Measurements from ENCODE around the gene CCL16.
"Not testable (repeated sequence)": the region's sequence is repeated elsewhere in the genome, so short reads cannot be mapped to it uniquely, and the experiment has no call there.

Gene CCL16

DNA sequence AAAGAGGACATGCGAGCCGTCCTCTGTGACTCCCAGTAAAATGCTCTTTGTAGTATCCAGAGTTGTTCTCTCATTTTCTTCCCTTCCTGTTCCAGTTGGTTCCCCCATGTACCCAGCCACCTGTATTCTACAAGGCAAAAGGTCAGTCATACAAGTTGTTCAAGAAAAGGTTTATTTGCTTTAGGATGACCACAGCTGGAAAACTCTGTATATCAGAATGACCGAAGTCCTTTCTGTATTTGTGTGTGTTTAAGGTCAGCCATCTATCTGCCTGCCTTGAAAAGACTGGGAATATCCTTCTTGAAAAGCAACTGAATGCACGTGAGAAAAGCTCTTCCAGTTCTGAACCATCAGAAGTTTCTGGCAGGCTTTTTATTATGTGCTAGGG is 8.4 kb downstream of the CCL16 start:
- H3K4me3 ChIP-seq (ENCODE audit: low read length): no peak overlapping the region
- TF ChIP-seq ZNF274 (IDR thresholded peaks at IDR 0.05; ENCODE audit: low read depth, low read length): no peak

- no peak overlapping the region for H3K4me3 ChIP-seq (ENCODE audit: low read length)
- TF ChIP-seq ZNF274 (IDR thresholded peaks at IDR 0.05; ENCODE audit: low read depth, low read length): no peak
These were observed 8.8 kb downstream of the CCL16 start for GRCh38 chr17:35972535-35972934.

GRCh38 chr17:35972066-35972465 is 9.2 kb downstream of the CCL16 start:
- no peak overlapping the region for H3K4me3 ChIP-seq (ENCODE audit: low read length)
- TF ChIP-seq ZNF274 (IDR thresholded peaks at IDR 0.05; ENCODE audit: low read depth, low read length): no peak

GRCh38 chr17:35969558-35970380 is 11.5 kb downstream of the CCL16 start:
- no peak overlapping the region for H3K4me3 ChIP-seq (ENCODE audit: low read length)
- no peak for TF ChIP-seq ZNF274 (IDR thresholded peaks at IDR 0.05; ENCODE audit: low read depth, low read length)

- no peak for TF ChIP-seq ZNF274 (IDR thresholded peaks at IDR 0.05; ENCODE audit: low read depth, low read length)
- no peak overlapping the region for H3K4me3 ChIP-seq (ENCODE audit: low read length)
These were observed 12.7 kb downstream of the CCL16 start for GRCh38 chr17:35968520-35969054.

DNA sequence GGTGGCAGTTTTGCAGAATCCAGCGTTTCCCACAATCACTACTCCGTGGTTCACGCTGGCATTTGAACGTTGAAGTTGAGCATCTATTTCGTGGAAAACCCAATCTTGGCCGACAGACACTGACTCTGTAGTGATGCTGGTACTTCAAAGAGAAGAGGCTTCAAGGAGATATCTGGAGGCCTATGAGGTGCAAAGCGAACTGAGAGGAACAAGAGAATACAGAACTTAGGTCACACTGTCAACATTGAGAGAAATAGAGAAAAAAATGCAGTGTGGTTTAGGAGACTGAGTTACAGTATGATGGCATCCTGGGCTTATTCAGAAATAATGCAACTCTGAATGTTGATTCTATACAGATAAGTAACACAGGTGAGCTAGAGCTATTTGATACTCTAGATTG is 16.0 kb downstream of the CCL16 start:
- no peak for TF ChIP-seq ZNF274 (IDR thresholded peaks at IDR 0.05; ENCODE audit: low read depth, low read length)

GRCh38 chr17:35963663-35964062 is 17.6 kb downstream of the CCL16 start:
- H3K4me3 ChIP-seq (ENCODE audit: low read length): no peak overlapping the region
- TF ChIP-seq ZNF274 (IDR thresholded peaks at IDR 0.05; ENCODE audit: low read depth, low read length): no peak

More for the DNA sequence above, 16.0 kb downstream of the CCL16 start:
- no peak overlapping the region for H3K4me3 ChIP-seq (ENCODE audit: low read length)

DNA sequence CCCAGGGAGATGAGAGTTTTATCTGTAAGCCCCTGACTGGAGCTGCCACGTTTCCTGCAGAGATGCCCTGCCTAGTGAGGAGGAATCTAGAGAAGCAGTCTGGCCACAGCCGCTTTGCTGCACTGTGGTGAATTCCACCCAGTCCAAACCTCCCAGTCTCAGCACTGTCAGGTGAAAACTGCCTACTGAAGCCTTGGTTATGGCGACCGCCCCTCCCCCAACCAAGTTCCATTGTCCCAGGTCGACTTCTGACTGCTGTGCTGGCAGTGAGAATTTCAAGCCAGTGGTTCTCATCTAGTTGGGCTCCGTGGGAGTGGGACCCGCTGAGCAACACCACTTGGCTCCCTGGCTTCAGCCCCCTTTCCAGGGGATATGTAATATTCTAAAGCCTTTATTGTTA is 27.6 kb downstream of the CCL16 start:
- H3K4me3 ChIP-seq (ENCODE audit: low read length): no peak overlapping the region
- TF ChIP-seq ZNF274 (IDR thresholded peaks at IDR 0.05; ENCODE audit: low read depth, low read length): no peak

DNA sequence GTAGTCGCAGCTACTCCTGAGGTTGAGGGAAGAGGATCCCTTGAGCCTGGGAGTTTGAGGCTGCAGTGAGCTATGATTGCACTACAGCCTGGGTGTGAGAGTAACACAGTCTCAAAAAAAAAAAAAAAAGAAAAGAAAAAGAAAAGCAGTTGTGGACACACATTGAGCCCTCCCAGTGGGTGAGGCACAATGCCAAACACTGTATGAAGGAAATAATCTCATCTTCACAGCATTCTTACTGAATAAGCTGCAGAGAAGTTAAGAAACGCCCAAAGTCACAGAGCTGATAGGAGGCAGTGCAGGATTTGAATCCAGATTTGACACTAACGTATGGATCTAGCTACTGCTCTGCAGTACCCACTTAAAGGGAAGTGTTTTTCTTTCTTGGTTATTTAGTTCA is 31.9 kb downstream of the CCL16 start:
- no peak overlapping the region for H3K4me3 ChIP-seq (ENCODE audit: low read length)
- TF ChIP-seq ZNF274 (IDR thresholded peaks at IDR 0.05; ENCODE audit: low read depth, low read length): no peak

DNA sequence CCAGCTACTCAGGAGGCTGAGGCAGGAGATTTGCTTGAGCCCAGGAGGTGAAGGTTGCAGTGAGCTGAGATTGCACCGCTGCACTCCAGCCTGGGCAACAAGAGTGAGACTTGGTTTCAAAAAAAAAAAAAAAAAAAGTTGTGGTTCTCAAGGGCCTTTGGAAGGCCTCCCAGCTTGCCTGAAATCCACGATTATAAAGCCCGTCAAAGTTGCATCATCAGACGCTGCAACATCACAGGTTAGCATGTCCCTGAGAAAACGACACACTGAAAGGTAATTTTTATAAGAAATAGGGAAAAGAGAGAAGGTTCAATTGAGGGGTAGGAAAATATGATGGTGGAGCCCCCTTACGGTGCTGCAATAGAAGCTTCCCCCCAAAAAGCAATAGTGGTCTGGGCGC is 33.2 kb downstream of the CCL16 start:
- no peak for TF ChIP-seq ZNF274 (IDR thresholded peaks at IDR 0.05; ENCODE audit: low read depth, low read length)
- no peak overlapping the region for H3K4me3 ChIP-seq (ENCODE audit: low read length)

GRCh38 chr17:35947156-35947585 is 34.1 kb downstream of the CCL16 start:
- no peak overlapping the region for H3K4me3 ChIP-seq (ENCODE audit: low read length)
- no peak for TF ChIP-seq ZNF274 (IDR thresholded peaks at IDR 0.05; ENCODE audit: low read depth, low read length)

DNA sequence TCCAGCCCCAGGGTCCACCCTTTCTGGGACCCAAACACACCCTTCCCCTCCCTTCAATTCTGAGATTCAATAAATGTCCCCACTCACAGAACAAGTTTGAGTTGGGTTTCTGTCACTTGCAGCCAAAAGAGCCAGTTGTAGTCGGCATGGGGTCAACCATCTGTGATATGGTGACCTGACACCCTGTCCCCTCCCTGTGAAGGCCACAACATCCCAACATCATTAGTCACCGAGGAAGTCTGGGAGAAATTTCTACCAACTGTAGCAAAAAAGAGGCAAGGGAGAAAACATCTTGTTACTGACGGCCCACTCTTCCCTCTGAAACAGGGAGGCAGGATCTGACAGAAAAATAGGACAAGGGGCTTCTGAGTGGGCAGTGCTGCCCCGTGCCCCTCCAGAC is 37.1 kb downstream of the CCL16 start:
- H3K4me3 ChIP-seq (ENCODE audit: low read length): no peak overlapping the region

GRCh38 chr17:35943537-35943936 is 37.8 kb downstream of the CCL16 start, which contains the start of gene LYZL6:
LYZL6 (minus strand) TSS chr17:35943713; CDS start chr17:35939356, 4,357 bp downstream.
- no peak for TF ChIP-seq ZNF274 (IDR thresholded peaks at IDR 0.05; ENCODE audit: low read depth, low read length)

More for the DNA sequence above, 37.1 kb downstream of the CCL16 start:
- TF ChIP-seq ZNF274 (IDR thresholded peaks at IDR 0.05; ENCODE audit: low read depth, low read length): no peak

DNA sequence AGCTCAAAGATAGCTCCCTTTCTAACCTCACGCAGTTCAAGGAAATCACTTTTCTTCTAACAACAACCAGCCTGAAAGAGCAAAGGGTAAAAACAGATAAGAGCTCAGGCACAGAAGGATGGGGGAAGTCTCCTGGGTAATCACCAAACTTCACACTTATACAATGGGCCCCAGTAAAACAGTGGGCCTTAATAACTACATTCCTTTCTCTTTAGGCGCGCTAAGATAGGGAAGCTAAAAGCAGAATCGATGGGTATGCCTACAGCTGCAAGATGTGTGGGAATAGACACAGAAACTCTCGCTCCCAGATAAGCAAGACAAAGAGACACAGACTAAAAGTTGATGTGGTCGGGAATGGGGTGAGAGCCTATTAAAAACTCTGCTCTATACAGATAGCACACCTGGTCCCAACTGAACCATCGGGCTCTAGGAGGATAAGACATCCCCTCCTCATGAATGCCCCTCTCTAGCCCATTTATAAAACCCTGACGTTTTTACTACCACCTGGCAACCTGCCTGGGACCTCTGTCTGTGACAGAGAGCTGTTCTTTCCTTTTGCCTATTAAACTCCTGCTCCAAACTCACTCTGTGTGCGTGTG is 38.6 kb downstream of the CCL16 start:
- no peak overlapping the region for H3K4me3 ChIP-seq (ENCODE audit: low read length)
- no peak for TF ChIP-seq ZNF274 (IDR thresholded peaks at IDR 0.05; ENCODE audit: low read depth, low read length)

More at GRCh38 chr17:35943537-35943936, 37.8 kb downstream of the CCL16 start, which contains the start of gene LYZL6:
- no peak within 1 kb of the TSS for H3K4me3 ChIP-seq (ENCODE audit: low read length)

DNA sequence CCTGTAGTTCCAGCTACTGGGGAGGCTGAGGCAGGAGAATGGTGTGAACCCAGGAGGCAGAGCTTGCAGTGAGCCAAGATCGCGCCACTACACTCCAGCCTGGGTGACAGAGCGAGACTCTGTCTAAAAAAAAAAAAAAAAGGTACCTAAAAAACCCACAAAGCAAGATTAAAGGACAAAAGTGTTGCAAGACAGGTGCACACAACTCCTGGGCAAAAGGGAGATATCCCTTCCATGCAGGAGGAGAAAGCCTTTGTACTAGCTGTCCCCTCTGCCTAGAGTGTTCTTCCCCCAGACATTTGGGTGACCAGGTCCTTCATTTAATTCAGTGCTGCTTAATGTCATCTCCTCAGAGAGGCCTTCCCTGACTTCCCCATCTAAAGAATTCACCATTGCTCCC is 42.8 kb downstream of the CCL16 start:
- H3K4me3 ChIP-seq (ENCODE audit: low read length): not testable (repeated sequence)
